Renal cortex interstitium (tissue), 11 donors: Measurements from ENCODE around the gene EPS8L2. TPM values are rescaled to one million over a fixed set of nuclear protein-coding genes. Genes with fewer than 3 reads are reported as not detected.
"Not testable (repeated sequence)": the region's sequence is repeated elsewhere in the genome, so short reads cannot be mapped to it uniquely, and the experiment has no call there.

ENCODE experiments used
- DNase-seq, 11 donors: peaks; one replicate each; pipeline ENCODE4 v3.0.0-alpha.2; 2013; ENCODE audit warnings: low read depth in 9 of 11, low spot score in 4 of 11; ENCODE audit errors: extremely low read depth in 1 of 11
- polyA plus RNA-seq, 3 donors: library from polyadenylated mRNA; unstranded; fragments of 120-200 nt; gene quantifications; one replicate each; pipeline ENCODE4 v1.2.1, GENCODE V29; 2013; ENCODE audit not compliant: insufficient read length in 3 of 3

The EPS8L2 gene
- polyA plus RNA-seq, 3 donors = 103 to 181 (median 129) TPM

- no peak for DNase-seq
Observed at GRCh38 chr11:680476-680875, 25.6 kb upstream of the EPS8L2 start.

- DNase-seq = no peak
Observed at GRCh38 chr11:680970-681369, 25.1 kb upstream of the EPS8L2 start.

GRCh38 chr11:686451-687243 lies 19.4 kb upstream of the EPS8L2 start:
- DNase-seq = no peak

DNA sequence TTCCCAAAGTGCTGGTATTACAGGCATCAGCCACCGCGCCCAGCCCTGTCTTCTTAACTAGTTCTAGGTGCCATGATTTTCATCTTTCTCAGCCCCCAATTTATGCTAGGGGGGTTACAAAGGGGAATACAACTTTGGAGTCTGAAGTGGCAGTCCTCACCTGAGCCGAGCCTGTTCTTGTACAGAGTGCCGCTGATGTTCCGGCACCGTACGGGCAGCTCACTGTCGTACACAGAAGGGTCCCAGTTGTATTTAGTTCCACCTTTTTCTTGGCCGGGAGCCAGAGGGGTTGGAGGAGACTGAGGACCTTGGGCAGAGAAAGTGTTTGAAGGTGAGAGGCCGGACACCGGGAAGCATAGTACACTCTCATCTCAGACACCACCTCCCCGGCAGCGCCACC lies 18.3 kb upstream of the EPS8L2 start:
- DNase-seq = no peak

DNA sequence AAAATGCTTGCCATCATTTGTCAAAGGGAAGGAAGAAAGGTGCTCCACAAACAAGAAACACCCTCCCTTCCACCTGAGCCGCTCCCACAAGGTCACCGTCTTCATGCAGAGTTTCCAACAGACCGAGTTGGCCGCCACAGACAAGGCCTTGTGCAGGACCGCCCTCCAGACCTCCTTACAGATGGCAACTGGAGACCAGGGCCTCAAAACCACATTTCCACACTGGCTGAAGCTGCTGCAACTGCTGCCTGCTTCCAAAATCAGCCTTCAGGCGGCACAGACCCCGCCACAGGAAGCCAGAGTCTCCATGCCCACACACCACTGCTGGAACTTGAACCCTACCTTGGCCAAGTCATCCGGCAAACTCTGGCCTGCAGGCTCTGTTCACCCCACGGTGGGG lies 17.4 kb upstream of the EPS8L2 start:
- DNase-seq = no peak

DNA sequence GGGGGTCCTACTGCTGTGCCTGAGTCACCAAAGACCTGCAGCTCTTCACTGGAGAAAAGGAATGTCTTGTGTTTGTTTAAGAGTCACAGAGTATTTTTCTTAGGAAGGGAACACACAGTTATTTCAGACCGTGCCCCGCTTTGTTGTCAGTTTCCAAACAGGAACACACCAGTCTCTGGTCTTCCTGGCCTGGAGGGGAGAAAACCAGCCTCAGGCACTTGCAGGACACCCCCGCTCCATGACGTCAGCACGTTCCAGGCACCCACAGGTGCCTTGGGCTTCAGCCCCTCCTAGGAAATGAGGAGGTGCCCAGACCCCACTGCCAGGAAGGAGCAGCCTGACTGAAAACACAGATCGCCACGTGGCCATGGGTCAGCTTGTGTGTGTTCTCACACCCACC lies 16.4 kb upstream of the EPS8L2 start:
- no peak for DNase-seq

DNA sequence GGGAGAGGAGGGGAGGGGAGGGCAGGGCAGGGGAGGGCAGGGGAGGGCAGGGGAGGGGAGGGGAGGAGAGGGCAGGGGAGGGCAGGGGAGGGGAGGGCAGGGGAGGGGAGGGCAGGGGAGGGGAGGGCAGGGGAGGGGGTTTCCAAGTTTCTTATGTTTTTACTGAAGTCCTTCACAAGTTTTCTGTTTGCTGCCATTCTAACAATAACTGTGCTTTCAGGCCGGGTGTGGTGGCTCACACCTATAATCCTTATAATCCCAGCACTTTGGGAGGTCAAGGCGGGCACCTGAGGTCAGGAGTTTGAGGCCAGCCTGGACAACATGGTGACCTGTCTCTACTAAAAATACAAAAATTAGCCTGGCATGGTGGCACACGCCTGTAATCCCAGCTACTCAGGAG lies 15.8 kb upstream of the EPS8L2 start:
- DNase-seq = not testable (repeated sequence)

DNA sequence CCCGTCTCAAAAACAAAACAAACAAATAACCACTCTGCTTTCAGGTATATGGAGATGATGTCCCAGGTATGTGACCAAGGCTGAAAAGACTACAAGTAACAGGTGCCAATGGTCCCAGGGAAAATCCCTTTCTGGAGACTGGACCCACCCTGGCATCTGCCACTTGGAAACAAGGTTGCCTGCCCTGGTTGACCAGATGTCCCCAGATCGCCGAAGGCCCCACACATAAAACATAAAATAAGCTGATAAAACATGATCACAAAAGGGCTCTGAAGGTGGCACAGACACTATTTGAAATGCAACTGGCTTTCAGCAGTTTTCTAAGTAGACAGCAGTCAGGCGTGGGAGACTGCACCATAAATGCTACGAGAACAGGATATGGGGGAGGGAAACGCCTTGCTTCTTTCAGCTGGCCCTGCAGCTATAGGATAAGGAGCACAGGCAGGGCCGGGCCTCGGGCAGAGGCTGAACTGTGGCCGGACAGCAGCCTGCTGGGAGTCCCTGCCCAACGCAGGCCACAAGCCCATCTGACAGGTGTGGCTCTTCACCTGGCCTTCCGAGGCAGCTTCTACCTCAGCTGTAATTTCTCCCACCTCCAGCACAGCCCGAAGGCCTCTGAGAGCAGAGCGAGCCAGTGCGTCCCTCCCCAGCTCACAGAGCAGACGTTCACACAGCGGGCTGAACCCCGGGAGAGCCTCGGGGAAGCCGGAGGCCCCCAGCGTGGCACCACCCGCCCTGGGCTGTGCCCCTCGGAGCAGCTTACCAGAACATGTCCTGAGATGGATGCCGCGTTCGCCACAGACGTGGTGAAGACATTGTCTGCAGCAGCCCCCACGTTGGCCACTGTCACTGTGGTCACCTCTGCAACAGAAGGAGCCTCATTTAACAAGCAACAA lies 15.0 kb upstream of the EPS8L2 start:
- peak in 2 of 11 donors; percentile 37 to 66 for DNase-seq

- DNase-seq = no peak
Observed at GRCh38 chr11:691710-692590, 14.1 kb upstream of the EPS8L2 start.

DNA sequence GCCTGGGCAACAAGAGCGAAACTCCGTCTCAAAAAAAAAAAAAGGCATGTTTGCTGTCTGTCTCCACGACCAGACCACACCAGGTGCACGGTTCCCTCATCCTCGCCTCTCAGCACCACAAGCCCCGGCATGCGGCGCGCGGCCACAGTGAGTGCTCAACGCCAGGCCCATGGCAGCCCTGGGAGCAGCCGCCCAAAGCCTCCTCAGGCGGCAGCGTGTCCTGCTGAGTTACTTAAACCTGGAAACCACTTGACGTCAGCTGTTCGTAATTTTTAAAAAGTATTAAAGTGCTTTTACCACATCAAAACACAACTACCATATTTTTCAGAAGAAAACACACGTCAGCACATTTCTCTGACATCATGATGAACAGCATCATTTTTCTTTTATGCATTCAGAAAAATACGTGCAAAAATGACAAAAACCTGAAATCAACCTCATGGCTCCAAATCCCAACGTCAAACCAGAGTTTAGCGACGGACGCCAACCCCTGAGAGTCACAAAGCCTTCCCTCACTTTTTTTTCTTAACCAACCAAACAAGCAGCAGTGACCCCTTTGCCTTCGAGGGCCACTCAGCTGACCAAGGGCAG lies 13.1 kb upstream of the EPS8L2 start:
- no peak for DNase-seq

DNA sequence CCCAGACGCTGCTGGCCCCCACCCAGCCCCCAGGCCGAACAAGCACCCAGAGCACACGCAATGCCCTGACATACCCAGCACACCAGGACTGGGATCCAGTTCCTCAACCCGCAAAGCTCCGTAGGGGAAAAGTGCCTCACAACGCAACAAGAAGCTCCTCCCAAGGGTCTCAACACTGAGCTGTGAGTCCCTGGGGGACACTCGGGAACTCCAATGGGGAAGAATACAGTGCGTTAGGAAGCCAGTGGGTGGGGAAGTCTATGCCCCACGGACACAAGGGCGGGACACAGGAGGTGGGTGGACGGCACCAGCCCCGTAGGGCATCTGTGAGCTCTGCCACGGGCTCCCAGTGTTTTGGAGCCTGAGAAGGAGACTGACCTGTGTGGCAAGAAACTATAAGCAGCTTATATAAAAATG lies 12.6 kb upstream of the EPS8L2 start:
- DNase-seq = no peak

DNA sequence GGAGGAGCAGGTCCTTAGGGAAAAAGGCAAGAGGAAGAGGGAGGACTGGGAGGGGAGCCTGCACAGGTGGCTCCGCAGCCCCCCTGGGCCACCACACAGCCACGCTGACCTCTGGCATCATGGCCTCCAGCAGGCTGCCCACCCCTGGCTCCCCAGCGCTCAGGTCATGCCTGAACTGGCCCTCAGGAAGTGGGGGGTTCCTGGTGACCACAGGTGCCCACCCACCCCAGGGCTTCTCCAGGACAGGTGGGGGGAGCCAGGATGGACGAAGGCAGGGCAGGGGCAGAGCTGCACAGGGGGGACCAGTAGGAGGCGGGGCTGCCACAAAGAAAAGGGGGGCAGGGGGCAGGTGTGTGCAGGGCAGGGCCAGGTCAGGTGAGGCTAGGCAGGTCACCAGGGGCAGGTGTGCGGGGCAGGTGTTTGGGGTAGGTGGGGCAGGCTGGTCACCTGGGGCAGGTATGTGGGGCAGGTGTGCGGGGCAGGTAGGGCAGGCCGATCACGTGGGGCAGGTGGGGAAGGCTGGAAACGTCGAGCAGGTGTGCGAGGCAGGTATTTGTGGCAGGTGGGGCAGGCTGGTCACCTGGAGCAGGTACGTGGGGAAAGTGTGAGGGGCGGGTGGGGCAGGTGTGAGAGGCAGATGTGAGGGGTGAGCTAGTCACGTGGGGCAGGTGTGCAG lies 12.0 kb upstream of the EPS8L2 start:
- no peak for DNase-seq

DNA sequence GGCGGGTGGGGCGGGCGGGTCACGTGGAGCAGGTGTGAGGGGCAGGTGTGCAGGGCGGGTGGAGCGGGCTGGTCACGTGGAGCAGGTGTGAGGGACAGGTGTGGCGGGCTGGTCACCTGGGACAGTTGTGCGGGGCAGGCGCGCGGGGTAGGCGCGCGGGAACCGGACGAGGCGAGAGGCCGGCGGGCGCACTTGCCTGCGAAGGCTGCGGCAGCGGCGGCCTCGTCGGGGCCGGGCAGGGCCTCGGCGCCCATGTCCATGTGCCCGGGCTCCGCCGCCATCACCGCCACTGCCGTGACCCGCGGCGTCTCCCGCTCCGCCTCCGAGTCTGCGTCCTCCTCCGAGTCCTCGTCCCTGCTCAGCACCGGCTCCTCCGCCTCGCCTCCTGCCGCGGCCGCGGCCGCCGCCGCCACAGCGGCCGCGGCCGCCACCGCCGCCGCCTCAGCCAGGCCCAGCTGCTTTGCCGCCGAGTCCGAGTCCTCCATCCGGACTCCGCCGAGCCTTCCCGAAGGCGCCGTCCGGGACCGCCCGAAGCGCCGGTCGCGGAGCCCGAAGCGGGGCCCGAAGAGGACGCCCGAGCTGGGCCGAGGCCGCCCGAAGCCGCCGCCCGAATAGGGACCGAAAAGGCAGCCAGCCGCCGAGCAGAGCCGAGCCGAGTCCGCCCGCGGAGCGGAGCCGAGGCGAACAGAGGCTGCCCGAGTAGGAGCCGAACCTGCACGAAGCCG lies 11.3 kb upstream of the EPS8L2 start, which contains the start of gene DEAF1:
TSS of gene DEAF1 (minus strand) at position 660 of the 725 bp plus-strand sequence. CDS start at position 485, 175 bp downstream.
- DNase-seq = peak in 10 of 11 donors; percentile 92 to 98 (median 96)

GRCh38 chr11:695288-695537 lies 10.8 kb upstream of the EPS8L2 start:
- peak in 1 of 11 donors; percentile 97 for DNase-seq

DNA sequence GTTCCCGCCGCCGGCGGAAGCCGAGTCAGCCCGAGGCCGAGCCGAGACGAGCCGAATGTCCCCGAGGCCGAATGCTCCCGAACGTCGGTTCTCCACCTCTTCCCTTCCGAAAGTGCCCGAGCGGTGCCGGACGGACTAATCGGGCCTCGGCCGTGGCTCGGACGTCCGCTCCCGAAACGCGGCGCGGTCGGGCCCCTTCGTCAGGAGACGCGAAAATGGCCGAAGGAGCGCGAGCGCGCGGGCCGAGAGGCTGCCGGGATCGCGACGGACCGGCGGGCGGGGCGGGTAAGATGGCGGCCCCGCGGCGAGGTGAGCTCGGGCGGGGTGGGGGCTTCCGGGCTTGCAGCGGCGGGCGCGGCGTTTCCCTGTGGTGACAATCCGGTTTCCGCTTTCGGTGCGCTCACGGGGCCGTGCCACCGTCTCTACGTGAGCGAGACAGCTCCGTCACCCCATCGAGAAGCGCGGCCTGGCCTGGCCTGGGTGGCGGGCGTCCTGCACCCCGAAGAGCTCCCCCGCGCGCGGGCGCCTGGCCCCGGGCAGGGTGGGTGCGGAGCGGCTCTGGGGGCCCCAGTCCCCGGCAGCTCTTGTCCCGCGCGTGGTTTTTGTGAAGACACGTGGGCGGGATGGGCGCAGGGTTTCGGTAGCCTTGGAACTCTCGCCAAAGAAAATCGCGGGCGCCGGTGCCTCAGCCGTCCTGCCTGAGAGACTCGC lies 10.3 kb upstream of the EPS8L2 start, which contains the start of gene TMEM80:
TSS of gene TMEM80 (plus strand) at position 279 of the 711 bp plus-strand sequence. CDS start at position 291, 12 bp downstream.
- DNase-seq = peak; percentile 92 to 99 (median 98)

GRCh38 chr11:696955-697491 lies 9.0 kb upstream of the EPS8L2 start:
- DNase-seq = no peak

- no peak for DNase-seq
Observed at GRCh38 chr11:697811-698311, 8.2 kb upstream of the EPS8L2 start.
